GOT3 (cell line): ENCODE data around the gene FBXO22.
"Not testable (repeated sequence)": the region's sequence is repeated elsewhere in the genome, so short reads cannot be mapped to it uniquely, and the experiment has no call there.

Experiments
- DNase-seq: peaks from one replicate; lab custom pipeline; 2025; ENCODE audit warnings: mixed read lengths; lab: John Stamatoyannopoulos, UW

Gene FBXO22

GRCh38 chr15:75920079-75920478 lies 16.4 kb downstream of the FBXO22 start:
- no peak for DNase-seq

GRCh38 chr15:75921732-75922703 lies 18.3 kb downstream of the FBXO22 start:
- DNase-seq = no peak

- DNase-seq = no peak
Measured at GRCh38 chr15:75923756-75924155, 20.1 kb downstream of the FBXO22 start.

- no peak for DNase-seq
Measured at GRCh38 chr15:75924576-75924975, 20.9 kb downstream of the FBXO22 start.

- no peak for DNase-seq
Measured at GRCh38 chr15:75925440-75925839, 21.8 kb downstream of the FBXO22 start.

- no peak for DNase-seq
Measured at GRCh38 chr15:75926931-75927330, 23.3 kb downstream of the FBXO22 start.

GRCh38 chr15:75927601-75928000 lies 23.9 kb downstream of the FBXO22 start:
- DNase-seq = no peak

GRCh38 chr15:75928680-75929608 lies 25.3 kb downstream of the FBXO22 start:
- DNase-seq = no peak

- no peak for DNase-seq
Measured at GRCh38 chr15:75929799-75930565, 26.3 kb downstream of the FBXO22 start.

- no peak for DNase-seq
Measured at GRCh38 chr15:75930866-75931265, 27.2 kb downstream of the FBXO22 start.

GRCh38 chr15:75942464-75942863 lies 38.8 kb downstream of the FBXO22 start:
- DNase-seq = no peak

- DNase-seq = no peak
Measured at GRCh38 chr15:75943246-75943645, 39.6 kb downstream of the FBXO22 start.

- no peak for DNase-seq
Measured at GRCh38 chr15:75943713-75944215, 40.1 kb downstream of the FBXO22 start.

GRCh38 chr15:75945953-75946352 lies 42.3 kb downstream of the FBXO22 start:
- DNase-seq = no peak

GRCh38 chr15:75947092-75947491 lies 43.4 kb downstream of the FBXO22 start:
- no peak for DNase-seq

GRCh38 chr15:75948761-75949296 lies 45.2 kb downstream of the FBXO22 start:
- DNase-seq = no peak

GRCh38 chr15:75952525-75952924 lies 48.8 kb downstream of the FBXO22 start:
- no peak for DNase-seq

- DNase-seq = no peak
Measured at GRCh38 chr15:75955720-75956119, 52.0 kb downstream of the FBXO22 start.

GRCh38 chr15:75961331-75961730 lies 57.7 kb downstream of the FBXO22 start:
- no peak for DNase-seq

- no peak for DNase-seq
Measured at GRCh38 chr15:75966073-75966472, 62.4 kb downstream of the FBXO22 start.

GRCh38 chr15:75976766-75977165 lies 73.1 kb downstream of the FBXO22 start:
- DNase-seq = not testable (repeated sequence)
